IMR-90 (cell line): ENCODE results near the gene H2BW2. TPM values are rescaled to one million over a fixed set of nuclear protein-coding genes. Genes with fewer than 3 reads are reported as not detected.

ENCODE experiments used
- ATAC-seq: fragments of 200-7000 bp; cut with Tn5 transposase; 2 replicates; pipeline ENCODE4 v1.9.1; 2020; ENCODE audit warnings: low read depth, mild to moderate bottlenecking, moderate library complexity
- BruUV-seq: library from RNA; stranded (reverse); fragments of 400-500 nt; replicated peaks from 2 replicates; lab custom pipeline; 2021; lab: Mats Ljungman, UMichigan
- CTCF ChIA-PET: fragments of 300-600 bp; formaldehyde crosslinking; extraction: SDS; loops from one replicate; lab custom pipeline; 2021; ENCODE audit warnings: antibody characterized with exemption; lab: Yijun Ruan, JAX
- POLR2A ChIA-PET: fragments of 300-600 bp; sonication (Branson Sonifier 250); formaldehyde crosslinking; loops from one replicate; lab custom pipeline; 2022; ENCODE audit warnings: antibody characterized with exemption; ENCODE audit not compliant: unreplicated experiment; lab: Charles Lee
- DNase-seq: peaks from one replicate; pipeline ENCODE4 v3.0.0; 2013
- H2AFZ ChIP-seq: replicated peaks from 2 replicates; pipeline ENCODE3; 2013; ENCODE audit warnings: low read length, mild to moderate bottlenecking; ENCODE audit not compliant: poor library complexity
- H2AK5ac ChIP-seq: 2 replicates; pipeline ENCODE4 v1.6.1; 2013; ENCODE audit warnings: low read depth, low read length, inconsistent platforms
- H2AK9ac ChIP-seq: replicated peaks from 2 replicates; pipeline ENCODE3; 2013; ENCODE audit warnings: mild to moderate bottlenecking, low read depth, low read length, moderate library complexity; ENCODE audit not compliant: poor library complexity
- H2BK120ac ChIP-seq: 2 replicates; pipeline ENCODE4 v1.6.1; 2013; ENCODE audit warnings: low read depth, low read length, inconsistent platforms
- H2BK15ac ChIP-seq: 3 replicates; pipeline ENCODE4 v1.6.1; 2013; ENCODE audit warnings: low read depth, low read length, inconsistent platforms
- H2BK20ac ChIP-seq: 2 replicates; pipeline ENCODE4 v1.6.1; 2013; ENCODE audit warnings: low read depth, mild to moderate bottlenecking, inconsistent platforms, low read length, moderate library complexity
- H2BK5ac ChIP-seq: 2 replicates; pipeline ENCODE4 v1.6.1; 2013; ENCODE audit warnings: mild to moderate bottlenecking, low read depth, low read length, inconsistent platforms; ENCODE audit not compliant: poor library complexity, severe bottlenecking
- H3K14ac ChIP-seq: replicated peaks from 2 replicates; pipeline ENCODE4 v1.6.1; 2013; ENCODE audit warnings: low read depth, low read length, inconsistent platforms
- H3K18ac ChIP-seq: 2 replicates; pipeline ENCODE4 v1.6.1; 2013; ENCODE audit warnings: low read depth, low read length, control low read depth
- H3K23ac ChIP-seq: 2 replicates; pipeline ENCODE4 v1.6.1; 2013; ENCODE audit warnings: low read depth, low read length, inconsistent platforms
- H3K27ac ChIP-seq: 2 replicates; pipeline ENCODE4 v1.5.1; 2013; ENCODE audit warnings: mild to moderate bottlenecking, control low read depth, low read length; ENCODE audit not compliant: insufficient read depth
- H3K27me3 ChIP-seq: 2 replicates; pipeline ENCODE4 v1.6.1; 2013; ENCODE audit warnings: low read length; ENCODE audit not compliant: control insufficient read depth, insufficient read depth
- H3K36me3 ChIP-seq: 2 replicates; pipeline ENCODE4 v1.6.1; 2013; ENCODE audit warnings: low read length, mixed read lengths; ENCODE audit not compliant: control insufficient read depth, insufficient read depth
- H3K4ac ChIP-seq: 2 replicates; pipeline ENCODE4 v1.6.1; 2013; ENCODE audit warnings: low read depth, low read length, inconsistent platforms
- H3K4me1 ChIP-seq: 2 replicates; pipeline ENCODE4 v1.6.1; 2013; ENCODE audit warnings: low read length, mixed read lengths; ENCODE audit not compliant: control insufficient read depth, insufficient read depth
- H3K4me2 ChIP-seq: 2 replicates; pipeline ENCODE4 v1.6.1; 2013; ENCODE audit warnings: low read depth, mild to moderate bottlenecking, control low read depth, low read length, moderate library complexity
- H3K4me3 ChIP-seq: 2 replicates; pipeline ENCODE4 v1.5.1; 2013; ENCODE audit warnings: low read depth, mild to moderate bottlenecking, control low read depth, low read length, moderate library complexity; ENCODE audit not compliant: insufficient read depth
- H3K56ac ChIP-seq: 2 replicates; pipeline ENCODE4 v1.6.1; 2013; ENCODE audit warnings: low read length, inconsistent platforms; ENCODE audit not compliant: insufficient read depth; ENCODE audit errors: extremely low read depth
- H3K79me1 ChIP-seq, 2 experiments: 2 replicates each; pipeline ENCODE4 v1.6.1; 2013; ENCODE audit warnings: low read length in 2 of 2, inconsistent platforms in 1 of 2, low read depth in 1 of 2
- H3K9ac ChIP-seq: 2 replicates; pipeline ENCODE4 v1.6.1; 2013; ENCODE audit warnings: low read depth, low read length, control low read depth
- H3K9me1 ChIP-seq: 2 replicates; pipeline ENCODE4 v1.6.1; 2013; ENCODE audit warnings: low read length, inconsistent platforms; ENCODE audit not compliant: insufficient read depth
- H3K9me3 ChIP-seq: 2 replicates; pipeline ENCODE4 v1.6.1; 2013; ENCODE audit warnings: low read length; ENCODE audit not compliant: control insufficient read depth, insufficient read depth
- H4K20me1 ChIP-seq: 2 replicates; pipeline ENCODE4 v1.6.1; 2013; ENCODE audit warnings: low read length, inconsistent platforms; ENCODE audit not compliant: insufficient read depth
- H4K5ac ChIP-seq: 2 replicates; pipeline ENCODE4 v1.6.1; 2013; ENCODE audit warnings: mild to moderate bottlenecking, low read depth, low read length, control low read depth
- H4K8ac ChIP-seq, 2 experiments: 2 replicates each; pipeline ENCODE4 v1.6.1; 2013; ENCODE audit warnings: low read depth in 2 of 2, low read length in 2 of 2, control low read depth in 1 of 2, inconsistent platforms in 1 of 2
- H4K91ac ChIP-seq: 2 replicates; pipeline ENCODE4 v1.6.1; 2013; ENCODE audit warnings: low read depth, low read length, inconsistent platforms; ENCODE audit not compliant: insufficient read depth
- CEBPB ChIP-seq: IDR thresholded peaks from 2 replicates; pipeline ENCODE4 v1.6.1; 2012; ENCODE audit warnings: low read depth, low read length, improper control_type of control experiment
- NFE2L2 ChIP-seq: fragments of 150-350 bp; IDR thresholded peaks from 2 replicates; pipeline ENCODE4 v1.6.1; 2016; ENCODE audit warnings: low read depth, mild to moderate bottlenecking, low read length
- WGBS, 2 experiments: methylation state at CpG; one replicate each; pipeline versions ENCODE4 v1.1.5 to v1.1.7; 2013; ENCODE audit warnings: missing lambda C conversion rate in 2 of 2; ENCODE audit not compliant: insufficient read length in 1 of 2; ENCODE audit errors: extremely low coverage in 2 of 2; 5-methylcytosine and 5-hydroxymethylcytosine counted together
- dilution Hi-C: fragments of 300-500 bp; cut with HindIII; formaldehyde crosslinking; loops from one replicate; pipeline ENCODE4 v1.14.3; 2018; ENCODE audit warnings: low sequenced_read_pairs; ENCODE audit not compliant: unreplicated experiment
- in situ Hi-C: fragments of 300-500 bp; cut with MboI; formaldehyde crosslinking; loops from 3 replicates; pipeline ENCODE4 v1.14.3; 2019; ENCODE audit warnings: low sequenced_read_pairs, inconsistent platforms, mixed read lengths
- intact Hi-C: fragments of 100-400 bp; cut with micrococcal nuclease; formaldehyde crosslinking; loops from 2 replicates; pipeline ENCODE4 v1.10.0; 2022
- polyA plus RNA-seq, 3 experiments: library from polyadenylated mRNA; depleted of rRNA; stranded (reverse); fragments of >200 nt; gene quantifications; 2 replicates each; pipeline ENCODE4 v1.2.3, GENCODE V29; 2012; ENCODE audit warnings: low replicate concordance in 1 of 3
- total RNA-seq: library from RNA; depleted of rRNA; stranded (reverse); fragments of >200 nt; gene quantifications from 2 replicates; pipeline ENCODE4 v1.2.3, GENCODE V29; 2012

Gene H2BW2
- total and polyA plus RNA-seq, 2 of the 4 experiments (the other 2 are of a cell fraction) = not detected

DNA sequence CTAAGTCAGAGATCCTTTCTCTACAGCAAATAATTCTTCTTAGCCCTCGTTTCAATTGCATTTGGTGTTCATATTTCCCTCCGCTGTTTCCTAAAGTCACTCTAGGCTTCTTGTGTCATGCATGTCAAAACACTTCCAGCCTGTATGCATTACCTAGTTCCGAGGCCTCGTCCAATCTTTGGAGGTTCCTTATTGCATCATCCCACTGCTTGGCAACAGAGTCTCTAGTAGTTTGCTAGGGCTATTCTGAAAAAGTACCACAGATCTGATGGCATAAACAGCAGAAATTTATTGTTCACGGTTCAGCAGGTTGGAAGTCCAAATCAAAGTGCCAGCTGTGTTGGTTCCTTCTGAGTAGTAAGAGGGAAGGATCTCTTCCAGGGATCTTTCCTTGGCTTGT lies 5.9 kb downstream of the H2BW2 start:
- no peak overlapping the region for H3K4ac ChIP-seq
- H3K27me3 ChIP-seq = peaks cover 16% of the 10 kb centered on the region
- no peak overlapping the region for H3K56ac ChIP-seq
- CTCF ChIA-PET = no interaction called here
- H4K20me1 ChIP-seq = no peaks in the 10 kb centered on the region
- BruUV-seq = no TSS peak
- H3K9me3 ChIP-seq = no peaks in the 10 kb centered on the region
- H3K79me1 ChIP-seq = no peaks in the 10 kb centered on the region
- H2BK20ac ChIP-seq = no peak overlapping the region
- H3K4me1 ChIP-seq = no peaks in the 10 kb centered on the region
- WGBS, 2 experiments = no CpG with 5 or more reads among the region's 5 CpGs
- no peak overlapping the region for H2AFZ ChIP-seq
- TF ChIP-seq NFE2L2 (no peak), CEBPB (peak; percentile 53; the same call in 1 of the 2 replicates)
- no peak for DNase-seq
- H3K14ac ChIP-seq = no peak overlapping the region
- no peak overlapping the region for H3K18ac ChIP-seq
- POLR2A ChIA-PET = no interaction called here
- no peak overlapping the region for H3K23ac ChIP-seq
- no peak overlapping the region for H2BK5ac ChIP-seq
- in situ Hi-C loops (no loop called here), intact Hi-C loops (no loop called here), dilution Hi-C loops (no loop called here)
- no peaks in the 10 kb centered on the region for H3K36me3 ChIP-seq
- no peak overlapping the region for H3K27ac ChIP-seq
- H4K91ac ChIP-seq = no peak overlapping the region
- ATAC-seq = no peak
- no peaks in the 10 kb centered on the region for H3K9me1 ChIP-seq
- H4K5ac ChIP-seq = no peak overlapping the region
- H2BK15ac ChIP-seq = no peak overlapping the region
- H2BK120ac ChIP-seq = no peak overlapping the region
- no peak overlapping the region for H3K4me2 ChIP-seq
- H3K9ac ChIP-seq = no peak overlapping the region
- no peak overlapping the region for H2AK5ac ChIP-seq
- H4K8ac ChIP-seq = no peak overlapping the region
- no peak overlapping the region for H2AK9ac ChIP-seq
- no peak overlapping the region for H3K4me3 ChIP-seq
